H9 (cell line): ENCODE data around the gene UNC5C. TPM values are rescaled to one million over a fixed set of nuclear protein-coding genes. Genes with fewer than 3 reads are reported as not detected.

Experiments used
- DNase-seq: peaks from one replicate; pipeline ENCODE4 v3.0.0-alpha.2; 2017
- H2AFZ ChIP-seq: one replicate; pipeline ENCODE4 v1.6.1; 2013; ENCODE audit warnings: mild to moderate bottlenecking, low read length, control low read depth, moderate library complexity
- H2AK5ac ChIP-seq: 2 replicates; pipeline ENCODE4 v1.6.1; 2013; ENCODE audit warnings: low read length, control low read depth, mixed read lengths; ENCODE audit not compliant: insufficient read length
- H2BK120ac ChIP-seq: one replicate; pipeline ENCODE4 v1.6.1; 2013; ENCODE audit warnings: low read depth, mild to moderate bottlenecking, low read length, control low read depth, inconsistent platforms; ENCODE audit not compliant: poor library complexity, severe bottlenecking
- H2BK12ac ChIP-seq: 2 replicates; pipeline ENCODE4 v1.6.1; 2013; ENCODE audit warnings: low read length, control low read depth, mixed read lengths, low read depth; ENCODE audit not compliant: insufficient read length
- H2BK15ac ChIP-seq: 2 replicates; pipeline ENCODE4 v1.6.1; 2013; ENCODE audit warnings: low read depth, low read length, control low read depth
- H2BK20ac ChIP-seq: one replicate; pipeline ENCODE4 v1.6.1; 2013; ENCODE audit warnings: low read depth, mild to moderate bottlenecking, low read length, control low read depth, inconsistent platforms; ENCODE audit not compliant: poor library complexity, severe bottlenecking
- H2BK5ac ChIP-seq: 2 replicates; pipeline ENCODE4 v1.6.1; 2013; ENCODE audit warnings: low read length, control low read depth, mixed read lengths; ENCODE audit not compliant: insufficient read length
- H3K14ac ChIP-seq: 2 replicates; pipeline ENCODE4 v1.6.1; 2013; ENCODE audit warnings: low read length, control low read depth; ENCODE audit not compliant: insufficient read depth
- H3K18ac ChIP-seq: 2 replicates; pipeline ENCODE4 v1.6.1; 2013; ENCODE audit warnings: low read depth, mild to moderate bottlenecking, mixed read lengths, low read length, control low read depth; ENCODE audit not compliant: insufficient read length
- H3K23ac ChIP-seq: 2 replicates; pipeline ENCODE4 v1.6.1; 2013; ENCODE audit warnings: low read length, control low read depth, mixed read lengths, low read depth; ENCODE audit not compliant: insufficient read length
- H3K23me2 ChIP-seq: 2 replicates; pipeline ENCODE4 v1.6.1; 2013; ENCODE audit warnings: low read depth, mild to moderate bottlenecking, mixed read lengths, low read length, control low read depth; ENCODE audit not compliant: insufficient read length, poor library complexity, severe bottlenecking
- H3K27ac ChIP-seq: 2 replicates; pipeline ENCODE4 v1.5.1; 2013; ENCODE audit warnings: low read length, control low read depth, mixed read lengths, low read depth; ENCODE audit not compliant: insufficient read length
- H3K27me3 ChIP-seq: 2 replicates; pipeline ENCODE4 v1.6.1; 2013; ENCODE audit warnings: low read length, control low read depth, inconsistent platforms; ENCODE audit not compliant: insufficient read depth
- H3K4ac ChIP-seq: 2 replicates; pipeline ENCODE4 v1.6.1; 2013; ENCODE audit warnings: low read depth, mild to moderate bottlenecking, control low read depth, inconsistent platforms, low read length, moderate library complexity
- H3K4me1 ChIP-seq: 2 replicates; pipeline ENCODE4 v1.6.1; 2013; ENCODE audit warnings: low read length, control low read depth, inconsistent platforms; ENCODE audit not compliant: insufficient read depth
- H3K4me2 ChIP-seq: 2 replicates; pipeline ENCODE4 v1.6.1; 2013; ENCODE audit warnings: low read length, control low read depth, mixed read lengths; ENCODE audit not compliant: insufficient read length, insufficient read depth
- H3K56ac ChIP-seq: 2 replicates; pipeline ENCODE4 v1.6.1; 2013; ENCODE audit warnings: low read depth, mild to moderate bottlenecking, mixed read lengths, low read length, control low read depth; ENCODE audit not compliant: insufficient read length
- H3K79me1 ChIP-seq: 2 replicates; pipeline ENCODE4 v1.6.1; 2013; ENCODE audit warnings: low read depth, mild to moderate bottlenecking, moderate library complexity, low read length, control low read depth, inconsistent platforms; ENCODE audit not compliant: insufficient read depth, poor library complexity, severe bottlenecking
- H3K79me2 ChIP-seq: 2 replicates; pipeline ENCODE4 v1.6.1; 2013; ENCODE audit warnings: low read length, control low read depth, inconsistent platforms; ENCODE audit not compliant: insufficient read depth
- H3K9ac ChIP-seq: 2 replicates; pipeline ENCODE4 v1.6.1; 2013; ENCODE audit warnings: low read length, control low read depth, mixed read lengths; ENCODE audit not compliant: insufficient read length; ENCODE audit errors: extremely low read depth
- H3K9me3 ChIP-seq: one replicate; pipeline ENCODE4 v1.6.1; 2013; ENCODE audit warnings: low read depth, low read length, inconsistent platforms; ENCODE audit not compliant: control insufficient read depth
- H3T11ph ChIP-seq: one replicate; pipeline ENCODE4 v1.6.1; 2013; ENCODE audit warnings: mild to moderate bottlenecking, low read length, control low read depth, inconsistent platforms
- H4K20me1 ChIP-seq: one replicate; pipeline ENCODE4 v1.6.1; 2013; ENCODE audit not compliant: control insufficient read depth, insufficient read length, insufficient read depth
- H4K5ac ChIP-seq: 2 replicates; pipeline ENCODE4 v1.6.1; 2013; ENCODE audit warnings: low read depth, mild to moderate bottlenecking, mixed read lengths, low read length, control low read depth; ENCODE audit not compliant: insufficient read length
- H4K8ac ChIP-seq: replicated peaks from 2 replicates; pipeline ENCODE4 v1.6.1; 2013; ENCODE audit warnings: low read length, control low read depth, mixed read lengths, low read depth; ENCODE audit not compliant: insufficient read length
- H4K91ac ChIP-seq: 2 replicates; pipeline ENCODE4 v1.6.1; 2013; ENCODE audit warnings: low read depth, mild to moderate bottlenecking, moderate library complexity, mixed read lengths, low read length, control low read depth; ENCODE audit not compliant: insufficient read length
- H3K27ac Mint-ChIP-seq, 3 experiments: 2 replicates in 2 of 3; 3 replicates in 1 of 3; pipeline ENCODE4 v1.8.0; 2020 to 2021; ENCODE audit warnings: mixed read lengths in 3 of 3, mild to moderate bottlenecking in 1 of 3, moderate library complexity in 1 of 3
- H3K27me3 Mint-ChIP-seq: 2 replicates; pipeline ENCODE4 v1.8.0; 2021; ENCODE audit warnings: low read depth, mild to moderate bottlenecking, moderate library complexity, mixed read lengths
- H3K36me3 Mint-ChIP-seq, 3 experiments: 2 replicates in 2 of 3; 3 replicates in 1 of 3; pipeline ENCODE4 v1.8.0; 2020 to 2021; ENCODE audit warnings: low read depth in 3 of 3, mixed read lengths in 3 of 3; ENCODE audit not compliant: insufficient read depth in 1 of 3
- H3K4me1 Mint-ChIP-seq, 2 experiments: 2 replicates each; pipeline ENCODE4 v1.8.0; 2020; ENCODE audit warnings: mixed read lengths in 2 of 2
- H3K4me3 Mint-ChIP-seq, 2 experiments: 2 replicates in 1 of 2; 3 replicates in 1 of 2; pipeline ENCODE4 v1.8.0; 2020 to 2021; ENCODE audit warnings: mild to moderate bottlenecking in 2 of 2, mixed read lengths in 2 of 2, moderate library complexity in 1 of 2
- H3K9me3 Mint-ChIP-seq, 2 experiments: 2 replicates in 1 of 2; 3 replicates in 1 of 2; pipeline ENCODE4 v1.8.0; 2020; ENCODE audit warnings: mild to moderate bottlenecking in 2 of 2, mixed read lengths in 2 of 2, moderate library complexity in 1 of 2
- WGBS: extraction: QIAGEN DNeasy Blood & Tissue Kit; methylation state at CpG from one replicate; pipeline ENCODE4 v1.1.7; 2013; ENCODE audit warnings: missing lambda C conversion rate, low lambda C conversion rate, mixed read lengths; ENCODE audit not compliant: insufficient read length; ENCODE audit errors: extremely low coverage; 5-methylcytosine and 5-hydroxymethylcytosine counted together
- total RNA-seq: library from RNA; stranded (reverse); gene quantifications from 2 replicates; pipeline ENCODE4 v1.2.1, GENCODE V29; 2021
- TF ChIP-seq, protein P1 (sequence below): fragments of 200-600 bp; sonication (generic); conservative IDR thresholded peaks from 3 replicates; pipeline ENCODE4 v1.8.0; 2021; ENCODE audit warnings: antibody characterized with exemption, mild to moderate bottlenecking

Gene UNC5C
- total RNA-seq, 1 experiment from 2014 or later: not detected

- H3K56ac ChIP-seq: no peak overlapping the region
- H2BK20ac ChIP-seq: no peak overlapping the region
- Mint-ChIP-seq H3K36me3 (no peaks in the 10 kb centered on the region), H3K9me3 (no peaks in the 10 kb centered on the region), H3K27me3 (no peaks in the 10 kb centered on the region), H3K4me1 (peaks cover 6 to 8% of the 10 kb centered on the region in 2 experiments), H3K4me3 (no peak overlapping the region), H3K27ac (peak overlapping the region in 1 of 3 experiments; percentile 16; a peak in 1 of 7 replicates)
- no peak overlapping the region for H3K18ac ChIP-seq
- H4K91ac ChIP-seq: no peak overlapping the region
- no peak overlapping the region for H3T11ph ChIP-seq
- TF ChIP-seq, protein P1, sequence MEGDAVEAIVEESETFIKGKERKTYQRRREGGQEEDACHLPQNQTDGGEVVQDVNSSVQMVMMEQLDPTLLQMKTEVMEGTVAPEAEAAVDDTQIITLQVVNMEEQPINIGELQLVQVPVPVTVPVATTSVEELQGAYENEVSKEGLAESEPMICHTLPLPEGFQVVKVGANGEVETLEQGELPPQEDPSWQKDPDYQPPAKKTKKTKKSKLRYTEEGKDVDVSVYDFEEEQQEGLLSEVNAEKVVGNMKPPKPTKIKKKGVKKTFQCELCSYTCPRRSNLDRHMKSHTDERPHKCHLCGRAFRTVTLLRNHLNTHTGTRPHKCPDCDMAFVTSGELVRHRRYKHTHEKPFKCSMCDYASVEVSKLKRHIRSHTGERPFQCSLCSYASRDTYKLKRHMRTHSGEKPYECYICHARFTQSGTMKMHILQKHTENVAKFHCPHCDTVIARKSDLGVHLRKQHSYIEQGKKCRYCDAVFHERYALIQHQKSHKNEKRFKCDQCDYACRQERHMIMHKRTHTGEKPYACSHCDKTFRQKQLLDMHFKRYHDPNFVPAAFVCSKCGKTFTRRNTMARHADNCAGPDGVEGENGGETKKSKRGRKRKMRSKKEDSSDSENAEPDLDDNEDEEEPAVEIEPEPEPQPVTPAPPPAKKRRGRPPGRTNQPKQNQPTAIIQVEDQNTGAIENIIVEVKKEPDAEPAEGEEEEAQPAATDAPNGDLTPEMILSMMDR: no peak
- H2BK120ac ChIP-seq: no peak overlapping the region
- no peak overlapping the region for H3K4ac ChIP-seq
- no peaks in the 10 kb centered on the region for H3K23me2 ChIP-seq
- no CpG with 5 or more reads among the region's 7 CpGs for WGBS
- no peaks in the 10 kb centered on the region for H4K20me1 ChIP-seq
- H3K27me3 ChIP-seq: no peaks in the 10 kb centered on the region
- no peak for DNase-seq
- no peak overlapping the region for H2BK12ac ChIP-seq
- no peak overlapping the region for H2AFZ ChIP-seq
- H3K23ac ChIP-seq: no peak overlapping the region
- no peaks in the 10 kb centered on the region for H3K79me2 ChIP-seq
- no peaks in the 10 kb centered on the region for H3K4me1 ChIP-seq
- H4K8ac ChIP-seq: no peak overlapping the region
- H3K9ac ChIP-seq: no peak overlapping the region
- H3K4me2 ChIP-seq: no peak overlapping the region
- H3K9me3 ChIP-seq: no peaks in the 10 kb centered on the region
- H2BK5ac ChIP-seq: no peak overlapping the region
- H4K5ac ChIP-seq: no peak overlapping the region
- H2AK5ac ChIP-seq: no peak overlapping the region
- H3K27ac ChIP-seq: no peak overlapping the region
- no peaks in the 10 kb centered on the region for H3K79me1 ChIP-seq
- H2BK15ac ChIP-seq: no peak overlapping the region
- H3K14ac ChIP-seq: no peak overlapping the region
These were observed 279.8 kb downstream of the UNC5C start for GRCh38 chr4:95268819-95269565.
